Gastrocnemius medialis (tissue), 4 donors: Measurements from ENCODE around the gene FHOD3. TPM values are rescaled to one million over a fixed set of nuclear protein-coding genes. Genes with fewer than 3 reads are reported as not detected.

Experiments
- ATAC-seq, 2 donors: fragments of 150-250 bp; one replicate each; pipeline ENCODE4 v1.9.1; 2016
- DNase-seq, 2 donors: peaks; one replicate each; pipeline ENCODE4 v3.0.0-alpha.2; 2019
- H3K27ac ChIP-seq, 4 donors: fragments of 200-600 bp; sonication (generic); 1 replicate in 1 of 4; 2 replicates in 3 of 4; pipeline ENCODE4 v1.5.1; 2016 to 2018; ENCODE audit warnings: mild to moderate bottlenecking in 2 of 4, moderate library complexity in 1 of 4
- H3K27me3 ChIP-seq, 3 donors: fragments of 200-600 bp; sonication (generic) in 2 of 3; 1 replicate in 1 of 3; 2 replicates in 2 of 3; pipeline versions ENCODE4 v1.5.1 to v1.6.0; 2016 to 2019; ENCODE audit warnings: mild to moderate bottlenecking in 1 of 3, moderate library complexity in 1 of 3
- H3K36me3 ChIP-seq, 2 donors: fragments of 200-600 bp; sonication (generic) in 1 of 2; one replicate each; pipeline ENCODE4 v1.5.1; 2017 to 2018
- H3K4me1 ChIP-seq, 2 donors: fragments of 200-600 bp; sonication (generic) in 1 of 2; one replicate each; pipeline ENCODE4 v1.5.1; 2016 to 2017; ENCODE audit warnings: mild to moderate bottlenecking in 2 of 2
- H3K4me3 ChIP-seq, 4 donors: fragments of 200-600 bp; sonication (generic) in 3 of 4; 1 replicate in 1 of 4; 2 replicates in 3 of 4; pipeline ENCODE4 v1.5.1; 2016 to 2019; ENCODE audit warnings: mild to moderate bottlenecking in 2 of 4
- H3K9me3 ChIP-seq, 3 donors: fragments of 200-600 bp; sonication (generic) in 2 of 3; 1 replicate in 1 of 3; 2 replicates in 2 of 3; pipeline ENCODE4 v1.5.1; 2016 to 2019
- CTCF ChIP-seq, 5 experiments: fragments of 450-650 bp in 3 of 5; fragments of 200-600 bp in 2 of 5; sonication (generic) in 2 of 5; IDR thresholded peaks in 4 of 5; conservative IDR thresholded peaks in 1 of 5; 1 replicate in 4 of 5; 2 replicates in 1 of 5; pipeline ENCODE4 v1.5.1; 2016 to 2019; ENCODE audit warnings: antibody characterized with exemption in 5 of 5, mild to moderate bottlenecking in 3 of 5, moderate library complexity in 3 of 5
- POLR2A ChIP-seq, 2 donors: fragments of 450-650 bp; IDR thresholded peaks; one replicate each; pipeline ENCODE4 v1.6.1; 2017; ENCODE audit warnings: antibody characterized with exemption in 2 of 2, mild to moderate bottlenecking in 2 of 2, moderate library complexity in 2 of 2
- in situ Hi-C, 4 donors: fragments of 200-750 bp; cut with MboI; loops; one replicate each; pipeline versions ENCODE4 v1.15.0 to v1.8.0; 2017; ENCODE audit warnings: low sequenced_read_pairs in 4 of 4
- intact Hi-C: fragments of 100-400 bp; cut with DNase I; formaldehyde crosslinking; loops from one replicate; pipeline ENCODE4 v1.15.1; 2023; ENCODE audit warnings: low total_unique reads
- total RNA-seq, 4 donors: library from RNA; depleted of rRNA; stranded (reverse); fragments of >200 nt; gene quantifications; one replicate each; pipeline versions ENCODE4 v1.1.0 to v1.2.3, GENCODE V29; 2016

The FHOD3 gene
- total RNA-seq, 4 donors from 2014 or later, result 10.0 to 32.5 (median 17.0) TPM

DNA sequence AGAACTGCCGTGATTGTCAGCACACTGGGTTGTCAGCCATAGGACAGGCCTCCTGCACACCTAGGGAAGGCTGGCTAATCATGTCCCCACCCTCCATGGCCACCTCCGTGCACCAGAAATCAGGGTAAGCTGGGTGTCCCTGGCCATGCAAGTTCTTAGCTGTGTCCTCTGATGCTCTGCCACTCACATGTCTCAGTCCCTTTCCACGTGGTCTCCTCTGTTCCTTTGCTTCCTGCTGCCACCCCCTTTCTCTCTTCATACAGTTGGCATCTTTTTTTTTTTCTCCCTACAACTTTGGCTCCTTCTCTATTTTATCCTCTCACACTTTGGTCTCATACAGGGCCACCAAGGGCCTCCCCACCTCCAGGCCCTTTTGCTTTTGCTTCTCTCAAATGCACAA, 377.6 kb downstream of the FHOD3 start:
- Histone ChIP-seq H3K4me1 (peaks cover 27 to 32% of the 10 kb centered on the region in 2 donors), H3K9me3 (no peaks in the 10 kb centered on the region), H3K27me3 (no peaks in the 10 kb centered on the region), H3K4me3 (no peak overlapping the region), H3K36me3 (no peaks in the 10 kb centered on the region), H3K27ac (no peak overlapping the region)
- no peak for TF ChIP-seq POLR2A (IDR thresholded peaks at IDR 0.05)
- no peak for TF ChIP-seq CTCF (IDR thresholded peaks at IDR 0.05 in 4 of 5, conservative IDR thresholded peaks at IDR 0.05 in 1 of 5)
- intact Hi-C loops, result no loop called here
- ATAC-seq (no peak), DNase-seq (no peak)
- in situ Hi-C loops, result no loop called here

DNA sequence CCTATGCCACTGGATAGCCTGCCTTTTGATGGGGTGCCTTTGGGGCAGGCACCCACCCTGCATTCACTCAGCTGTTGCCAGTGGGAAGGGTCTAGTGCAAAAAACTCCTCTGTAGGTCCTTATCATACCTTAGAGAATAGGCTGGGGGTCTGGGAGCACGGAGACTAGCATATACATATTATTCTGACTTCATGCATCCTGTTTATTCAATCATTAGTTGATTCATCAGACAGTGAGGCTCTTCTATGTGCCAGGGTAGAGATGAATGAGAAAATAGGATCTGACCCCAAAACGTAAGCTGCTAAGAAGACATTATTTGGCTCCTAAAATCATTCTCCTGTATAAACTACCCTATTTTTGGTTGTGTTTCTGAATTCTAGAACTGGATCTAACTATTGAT, 378.0 kb downstream of the FHOD3 start:
- ATAC-seq (no peak), DNase-seq (no peak)
- Histone ChIP-seq H3K27ac (no peak overlapping the region), H3K4me1 (peaks cover 27 to 32% of the 10 kb centered on the region in 2 donors), H3K4me3 (no peak overlapping the region), H3K36me3 (no peaks in the 10 kb centered on the region), H3K27me3 (no peaks in the 10 kb centered on the region), H3K9me3 (no peaks in the 10 kb centered on the region)
- in situ Hi-C loops (no loop called here), intact Hi-C loops (no loop called here)
- TF ChIP-seq POLR2A (IDR thresholded peaks at IDR 0.05), result no peak
- no peak for TF ChIP-seq CTCF (IDR thresholded peaks at IDR 0.05 in 4 of 5, conservative IDR thresholded peaks at IDR 0.05 in 1 of 5)

- Histone ChIP-seq H3K4me3 (no peak overlapping the region), H3K27me3 (no peaks in the 10 kb centered on the region), H3K36me3 (no peaks in the 10 kb centered on the region), H3K4me1 (peaks cover 20 to 25% of the 10 kb centered on the region in 2 donors), H3K9me3 (no peaks in the 10 kb centered on the region), H3K27ac (no peak overlapping the region)
- ATAC-seq (no peak), DNase-seq (no peak)
- intact Hi-C loops (no loop called here), in situ Hi-C loops (no loop called here)
- TF ChIP-seq POLR2A (IDR thresholded peaks at IDR 0.05), result no peak
- TF ChIP-seq CTCF (IDR thresholded peaks at IDR 0.05 in 4 of 5, conservative IDR thresholded peaks at IDR 0.05 in 1 of 5), result no peak
Measured at GRCh38 chr18:36676629-36677028, 379.1 kb downstream of the FHOD3 start.

DNA sequence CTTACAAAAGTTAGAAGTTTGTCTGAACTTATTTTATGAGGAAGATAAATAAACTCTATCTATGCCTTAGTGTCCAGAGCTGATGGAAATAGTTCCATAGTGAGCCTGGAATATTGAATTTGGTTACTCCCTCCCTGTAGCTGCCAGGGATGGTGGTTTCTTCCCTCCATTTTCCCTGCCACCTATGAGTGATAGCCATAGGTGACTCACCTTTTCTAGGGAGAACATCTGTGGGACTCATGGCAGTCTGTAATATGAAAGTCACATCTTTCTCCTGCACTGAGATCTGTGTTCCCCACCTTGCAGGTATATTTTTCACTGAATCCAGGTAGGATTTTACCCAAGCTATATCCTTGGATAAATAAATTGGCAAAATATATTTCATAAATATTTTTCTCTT, 382.5 kb downstream of the FHOD3 start:
- Histone ChIP-seq H3K27me3 (no peaks in the 10 kb centered on the region), H3K4me1 (no peaks in the 10 kb centered on the region), H3K4me3 (no peak overlapping the region), H3K36me3 (no peaks in the 10 kb centered on the region), H3K9me3 (no peaks in the 10 kb centered on the region), H3K27ac (no peak overlapping the region)
- in situ Hi-C loops, result loop anchor here in 1 of 4 donors (10.0 kb wide), 1 partner anchor 135 kb away; no protein-coding TSS in a partner anchor
- DNase-seq, result no peak
- TF ChIP-seq CTCF (IDR thresholded peaks at IDR 0.05 in 4 of 5, conservative IDR thresholded peaks at IDR 0.05 in 1 of 5), result no peak
- TF ChIP-seq POLR2A (IDR thresholded peaks at IDR 0.05), result no peak
- ATAC-seq, result no peak
- intact Hi-C loops, result no loop called here

DNA sequence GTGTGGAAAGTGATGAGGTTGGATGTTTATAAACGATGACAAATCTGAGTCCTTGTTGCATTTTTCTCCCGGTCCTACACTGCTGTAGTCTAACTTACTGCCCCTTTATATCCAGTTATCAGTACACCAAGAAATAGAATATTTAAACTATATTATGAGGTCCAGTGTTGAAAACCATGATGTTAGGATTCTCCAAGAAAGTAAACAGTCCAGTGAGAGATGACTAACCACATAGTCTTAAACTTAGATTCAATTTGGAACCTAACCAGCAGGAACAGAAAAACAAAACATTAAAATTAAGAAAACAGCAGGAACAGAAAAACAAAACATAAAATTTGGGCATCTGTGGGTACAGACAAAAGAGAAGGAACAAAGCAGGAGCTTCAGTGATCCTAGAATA, 388.1 kb downstream of the FHOD3 start:
- Histone ChIP-seq H3K36me3 (no peaks in the 10 kb centered on the region), H3K4me3 (no peak overlapping the region), H3K9me3 (no peaks in the 10 kb centered on the region), H3K27ac (no peak overlapping the region), H3K27me3 (no peaks in the 10 kb centered on the region), H3K4me1 (no peaks in the 10 kb centered on the region)
- in situ Hi-C loops, result loop anchor here in 2 of 4 donors (5.0 to 10.0 kb wide), 2 partner anchors 72 to 129 kb away; no protein-coding TSS in a partner anchor
- no peak for DNase-seq
- no peak for ATAC-seq
- TF ChIP-seq CTCF (IDR thresholded peaks at IDR 0.05 in 4 of 5, conservative IDR thresholded peaks at IDR 0.05 in 1 of 5), result no peak
- intact Hi-C loops, result no loop called here
